Activated CD8-positive, alpha-beta memory T cell treated with anti-CD3 and anti-CD28 coated beads for 24 hours (primary cell): ENCODE results near the gene PAPLN.
"Not testable (repeated sequence)": the region's sequence is repeated elsewhere in the genome, so short reads cannot be mapped to it uniquely, and the experiment has no call there.

Experiments
- DNase-seq: peaks from one replicate; pipeline ENCODE4 v3.0.0-alpha.2; 2020

Gene PAPLN

GRCh38 chr14:73295198-73295796 is 58.0 kb downstream of the PAPLN start:
- DNase-seq = no peak

GRCh38 chr14:73305499-73305898 is 68.2 kb downstream of the PAPLN start:
- DNase-seq = no peak

- DNase-seq = no peak
These were observed 70.0 kb downstream of the PAPLN start for GRCh38 chr14:73307261-73307660.

GRCh38 chr14:73309207-73309606 is 71.9 kb downstream of the PAPLN start:
- DNase-seq = not testable (repeated sequence)

- no peak for DNase-seq
These were observed 74.4 kb downstream of the PAPLN start for GRCh38 chr14:73311708-73312030.

GRCh38 chr14:73312687-73313086 is 75.4 kb downstream of the PAPLN start:
- no peak for DNase-seq

GRCh38 chr14:73313151-73313550 is 75.8 kb downstream of the PAPLN start:
- DNase-seq = no peak

GRCh38 chr14:73323896-73324399 is 86.6 kb downstream of the PAPLN start:
- no peak for DNase-seq
